HFFc6 (cell line): Measurements from ENCODE around the gene BORCS5. TPM values are rescaled to one million over a fixed set of nuclear protein-coding genes. Genes with fewer than 3 reads are reported as not detected.

ENCODE experiments used
- DNase-seq: peaks from one replicate; pipeline ENCODE4 v3.0.0-alpha.2; 2018
- H3K27ac Mint-ChIP-seq: 2 replicates; pipeline ENCODE4 v1.8.0; 2020; ENCODE audit warnings: mild to moderate bottlenecking, mixed read lengths
- H3K27me3 Mint-ChIP-seq: 2 replicates; pipeline ENCODE4 v1.8.0; 2021; ENCODE audit warnings: mild to moderate bottlenecking, moderate library complexity, mixed read lengths; ENCODE audit not compliant: insufficient read depth
- H3K36me3 Mint-ChIP-seq: 2 replicates; pipeline ENCODE4 v1.8.0; 2021; ENCODE audit warnings: low read depth, mixed read lengths
- H3K4me1 Mint-ChIP-seq: 2 replicates; pipeline ENCODE4 v1.8.0; 2020; ENCODE audit warnings: low read depth, mixed read lengths
- H3K4me3 Mint-ChIP-seq: 2 replicates; pipeline ENCODE4 v1.8.0; 2020; ENCODE audit warnings: mild to moderate bottlenecking, moderate library complexity, mixed read lengths
- H3K9me3 Mint-ChIP-seq: 2 replicates; pipeline ENCODE4 v1.8.0; 2020; ENCODE audit warnings: mild to moderate bottlenecking, mixed read lengths
- total RNA-seq, 6 experiments: library from RNA; stranded (reverse); fragmentation: NEBNext Ultra II Directional; extraction: Animal tissue kit (Norgen Biotek cat#: 25700); gene quantifications; 2 replicates in 1 of 6; 3 replicates in 5 of 6; pipeline ENCODE4 v1.2.3, GENCODE V29; 2021
- TF ChIP-seq, protein P1 (sequence below): fragments of 200-600 bp; sonication (generic); IDR thresholded peaks from 2 replicates; pipeline ENCODE4 v1.5.0; 2021; ENCODE audit warnings: antibody characterized with exemption, mild to moderate bottlenecking

The BORCS5 gene
- total RNA-seq, 6 experiments from 2014 or later: 8.7 to 13.9 (median 10.6) TPM

DNA sequence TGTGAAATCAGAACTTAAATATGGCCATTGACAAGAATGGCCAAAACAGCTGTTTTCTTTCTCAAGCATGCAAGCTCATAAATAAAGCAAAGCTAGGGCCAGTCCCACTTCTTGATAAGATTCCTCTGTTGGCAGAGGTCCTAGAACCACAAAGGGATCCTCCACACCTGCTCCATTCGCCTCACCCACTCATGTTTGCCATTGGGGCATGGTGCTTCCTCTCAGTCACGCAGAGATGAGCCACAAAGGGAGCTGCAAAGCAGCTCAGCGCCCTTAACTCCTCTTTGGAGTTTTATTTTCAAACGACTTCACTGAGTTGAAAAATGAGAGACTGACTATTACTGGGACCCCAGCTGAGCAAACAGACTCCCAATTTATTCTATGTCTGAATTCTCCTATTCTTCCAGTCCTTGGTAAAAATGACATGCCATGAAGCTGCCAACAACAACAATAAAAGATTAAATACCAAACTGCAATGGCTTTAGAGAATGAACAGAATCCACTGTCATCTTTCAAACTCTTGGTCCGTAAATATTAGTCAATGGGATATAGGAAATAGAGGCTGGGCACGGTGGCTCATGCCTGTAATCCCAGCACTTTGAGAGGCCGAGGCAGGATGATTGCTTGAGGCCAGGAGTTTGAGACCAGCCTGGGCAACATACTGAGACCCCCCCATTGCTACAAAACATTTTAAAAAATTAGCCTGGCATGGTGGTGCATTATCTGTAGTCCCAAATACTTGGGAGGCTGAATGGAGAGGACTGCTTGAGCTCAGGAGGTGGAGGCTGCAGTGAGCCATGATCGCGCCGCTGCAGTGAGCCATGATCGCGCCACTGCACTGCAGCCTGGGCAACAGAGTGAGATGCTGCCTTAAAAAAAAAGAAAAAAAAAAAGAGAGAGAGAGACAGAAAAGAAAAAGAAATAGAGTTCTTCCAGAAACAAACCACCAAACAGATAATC, 23.2 kb upstream of the BORCS5 start:
- peak overlapping the region; percentile 2; the same call in 1 of the 2 replicates for H3K27ac Mint-ChIP-seq
- no peak overlapping the region for H3K4me3 Mint-ChIP-seq
- no peaks in the 10 kb centered on the region for H3K36me3 Mint-ChIP-seq
- peaks cover 41% of the 10 kb centered on the region for H3K4me1 Mint-ChIP-seq
- H3K9me3 Mint-ChIP-seq: no peaks in the 10 kb centered on the region
- TF ChIP-seq, protein P1, sequence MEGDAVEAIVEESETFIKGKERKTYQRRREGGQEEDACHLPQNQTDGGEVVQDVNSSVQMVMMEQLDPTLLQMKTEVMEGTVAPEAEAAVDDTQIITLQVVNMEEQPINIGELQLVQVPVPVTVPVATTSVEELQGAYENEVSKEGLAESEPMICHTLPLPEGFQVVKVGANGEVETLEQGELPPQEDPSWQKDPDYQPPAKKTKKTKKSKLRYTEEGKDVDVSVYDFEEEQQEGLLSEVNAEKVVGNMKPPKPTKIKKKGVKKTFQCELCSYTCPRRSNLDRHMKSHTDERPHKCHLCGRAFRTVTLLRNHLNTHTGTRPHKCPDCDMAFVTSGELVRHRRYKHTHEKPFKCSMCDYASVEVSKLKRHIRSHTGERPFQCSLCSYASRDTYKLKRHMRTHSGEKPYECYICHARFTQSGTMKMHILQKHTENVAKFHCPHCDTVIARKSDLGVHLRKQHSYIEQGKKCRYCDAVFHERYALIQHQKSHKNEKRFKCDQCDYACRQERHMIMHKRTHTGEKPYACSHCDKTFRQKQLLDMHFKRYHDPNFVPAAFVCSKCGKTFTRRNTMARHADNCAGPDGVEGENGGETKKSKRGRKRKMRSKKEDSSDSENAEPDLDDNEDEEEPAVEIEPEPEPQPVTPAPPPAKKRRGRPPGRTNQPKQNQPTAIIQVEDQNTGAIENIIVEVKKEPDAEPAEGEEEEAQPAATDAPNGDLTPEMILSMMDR: no peak
- no peak for DNase-seq
- H3K27me3 Mint-ChIP-seq: peaks cover 2% of the 10 kb centered on the region; the same call in 1 of the 2 replicates

DNA sequence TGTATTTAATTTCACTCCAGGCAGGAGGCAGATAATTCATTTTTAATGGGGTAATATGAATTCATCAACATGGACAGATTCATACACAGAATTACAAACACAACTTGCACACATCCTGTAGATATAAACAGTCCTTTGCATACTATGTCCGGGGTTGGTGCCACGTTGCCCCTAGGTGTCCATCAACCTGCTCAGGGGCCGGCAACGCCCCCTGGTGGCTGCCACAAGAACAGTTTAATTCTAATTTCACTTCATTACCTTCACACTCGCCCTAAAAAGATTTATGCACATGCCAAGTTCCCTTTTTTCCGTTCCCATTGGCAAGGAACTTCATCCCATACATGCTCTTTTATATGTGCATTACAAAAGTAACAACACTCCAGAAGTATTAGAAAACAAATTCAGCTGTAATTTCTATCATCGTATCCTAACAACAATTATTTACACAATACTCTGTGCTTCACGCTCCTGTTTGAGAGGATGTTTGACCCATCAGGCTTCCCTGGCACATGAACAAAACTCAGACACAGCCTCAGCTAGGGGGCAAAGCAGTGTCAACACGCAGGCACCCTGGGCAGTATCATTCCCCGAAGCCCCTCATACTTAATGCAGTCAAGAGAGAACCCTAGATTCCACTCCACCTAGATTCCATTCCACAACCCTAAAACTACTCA, 22.4 kb upstream of the BORCS5 start:
- Mint-ChIP-seq H3K36me3 (no peaks in the 10 kb centered on the region), H3K4me1 (peaks cover 39% of the 10 kb centered on the region), H3K27ac (0 out of 2 replicates have a peak overlapping the region, but pooled peaks have one; percentile 2), H3K9me3 (no peaks in the 10 kb centered on the region), H3K4me3 (peak overlapping the region; percentile 11; the same call in 1 of the 2 replicates), H3K27me3 (peaks cover 2% of the 10 kb centered on the region)
- DNase-seq: peak; percentile 28
- TF ChIP-seq, protein P1: peak; percentile 98

DNA sequence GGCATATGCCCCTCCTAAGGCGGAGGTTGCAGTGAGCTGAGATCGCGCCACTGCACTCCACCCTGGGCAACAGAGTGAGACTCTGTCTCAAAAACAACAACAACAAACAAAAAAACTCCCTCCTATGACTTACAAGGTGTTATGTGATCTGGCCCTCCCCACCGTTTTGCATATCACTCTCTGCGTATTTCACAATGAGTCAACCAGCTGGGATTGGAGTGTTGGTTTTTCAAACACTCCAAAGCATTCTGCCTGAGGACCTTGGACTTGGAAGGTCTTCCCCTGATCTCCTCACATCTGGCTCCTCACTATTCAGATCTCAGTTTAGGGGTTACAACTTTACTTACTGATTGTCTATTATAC, 20.8 kb upstream of the BORCS5 start:
- peaks cover 39% of the 10 kb centered on the region for H3K4me1 Mint-ChIP-seq
- no peaks in the 10 kb centered on the region for H3K9me3 Mint-ChIP-seq
- TF ChIP-seq, protein P1: no peak
- H3K4me3 Mint-ChIP-seq: no peak overlapping the region
- no peaks in the 10 kb centered on the region for H3K36me3 Mint-ChIP-seq
- peaks cover 2% of the 10 kb centered on the region for H3K27me3 Mint-ChIP-seq
- no peak for DNase-seq
- no peak overlapping the region for H3K27ac Mint-ChIP-seq

DNA sequence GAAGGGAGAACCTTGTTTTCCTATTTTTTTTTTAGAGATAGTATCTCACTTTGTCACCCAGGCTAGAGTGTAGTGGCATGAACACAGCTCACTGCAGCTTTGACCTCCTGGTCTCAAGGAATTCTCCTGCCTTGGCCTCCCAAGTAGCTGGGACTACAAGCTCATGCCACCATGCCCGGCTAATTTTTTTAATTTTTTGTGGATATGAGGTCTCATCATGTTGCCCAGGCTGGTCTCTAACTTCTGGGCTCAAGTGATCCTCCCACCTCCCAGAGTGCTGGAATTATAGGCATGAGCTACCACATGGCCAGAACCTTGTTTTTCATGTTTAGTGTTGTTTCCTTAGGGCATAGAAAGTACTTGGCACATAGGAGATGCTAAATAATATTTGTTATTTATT, 20.4 kb upstream of the BORCS5 start:
- Mint-ChIP-seq H3K9me3 (no peaks in the 10 kb centered on the region), H3K4me3 (no peak overlapping the region), H3K36me3 (no peaks in the 10 kb centered on the region), H3K27me3 (peaks cover 2% of the 10 kb centered on the region), H3K4me1 (peaks cover 39% of the 10 kb centered on the region), H3K27ac (no peak overlapping the region)
- no peak for DNase-seq
- TF ChIP-seq, protein P1: no peak

DNA sequence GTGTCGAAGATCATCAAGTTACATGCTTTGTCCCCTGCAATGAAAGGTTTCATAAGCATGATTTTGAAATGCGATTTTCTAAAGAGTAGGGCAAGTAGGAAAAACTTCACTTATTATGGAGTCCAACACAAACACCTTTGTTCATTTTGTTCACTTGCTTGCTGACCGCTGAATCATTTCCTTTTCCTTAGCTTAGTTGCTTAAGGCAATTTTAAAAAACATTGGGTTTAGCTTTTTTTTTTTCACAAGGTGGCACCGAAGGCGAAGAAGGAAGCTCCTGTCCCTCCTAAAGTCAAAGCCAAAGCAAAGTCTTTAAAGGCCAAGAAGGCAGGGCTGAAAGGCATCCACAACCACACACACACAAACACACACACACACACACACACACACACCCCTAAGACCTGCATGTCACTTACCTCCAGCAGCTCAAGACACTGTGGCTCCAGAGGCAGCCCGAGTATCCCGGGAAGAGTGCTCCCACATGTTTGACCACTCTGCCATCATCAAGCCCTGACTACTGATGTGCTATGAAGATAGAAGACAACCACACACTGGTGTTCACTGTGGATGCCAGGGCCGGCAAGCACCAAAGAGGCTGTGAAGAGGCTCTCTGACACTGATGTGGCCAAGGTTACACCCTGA, 18.2 kb upstream of the BORCS5 start:
- Mint-ChIP-seq H3K36me3 (no peaks in the 10 kb centered on the region), H3K4me1 (peaks cover 36% of the 10 kb centered on the region), H3K4me3 (no peak overlapping the region), H3K27me3 (no peaks in the 10 kb centered on the region; the same call in none of the 2 replicates), H3K27ac (peak overlapping the region; percentile 38; the same call in 1 of the 2 replicates), H3K9me3 (no peaks in the 10 kb centered on the region)
- TF ChIP-seq, protein P1: no peak
- no peak for DNase-seq
